ENCODE results near the gene SPATA46.
"Not testable (repeated sequence)": the region's sequence is repeated elsewhere in the genome, so short reads cannot be mapped to it uniquely, and the experiment has no call there.

The SPATA46 gene

GRCh38 chr1:162376691-162377090, at the start of gene SPATA46:
TSS of gene SPATA46 (minus strand) at chr1:162376854. CDS start at chr1:162376790, 64 bp downstream.
- no peak for DNase-seq

GRCh38 chr1:162422662-162423375, 46.2 kb upstream of the SPATA46 start:
- DNase-seq, result no peak

- no peak for DNase-seq
These were observed 44.9 kb upstream of the SPATA46 start for GRCh38 chr1:162421258-162422164.

- DNase-seq, result no peak
These were observed 43.5 kb upstream of the SPATA46 start for GRCh38 chr1:162420120-162420519.

- not testable (repeated sequence) for DNase-seq
These were observed 42.8 kb upstream of the SPATA46 start for GRCh38 chr1:162419450-162419931.

GRCh38 chr1:162418584-162418983, 41.9 kb upstream of the SPATA46 start:
- DNase-seq, result not testable (repeated sequence)

GRCh38 chr1:162417650-162418049, 41.0 kb upstream of the SPATA46 start:
- DNase-seq, result no peak

GRCh38 chr1:162416909-162417308, 40.3 kb upstream of the SPATA46 start:
- DNase-seq, result no peak

- no peak for DNase-seq
These were observed 39.6 kb upstream of the SPATA46 start for GRCh38 chr1:162416215-162416614.

- no peak for DNase-seq
These were observed 35.3 kb upstream of the SPATA46 start, which contains the start of gene SH2D1B for GRCh38 chr1:162412002-162412401. TSS of gene SH2D1B (minus strand) at chr1:162412136. CDS start at chr1:162412016, 120 bp downstream.

- DNase-seq, result no peak
These were observed 30.9 kb upstream of the SPATA46 start for GRCh38 chr1:162407539-162407938.

- no peak for DNase-seq
These were observed 30.2 kb upstream of the SPATA46 start for GRCh38 chr1:162406811-162407210.

GRCh38 chr1:162405800-162406199, 29.1 kb upstream of the SPATA46 start:
- no peak for DNase-seq

GRCh38 chr1:162404550-162405160, 28.0 kb upstream of the SPATA46 start:
- DNase-seq, result no peak

- DNase-seq, result no peak
These were observed 24.2 kb upstream of the SPATA46 start for GRCh38 chr1:162400790-162401355.

- no peak for DNase-seq
These were observed 22.4 kb upstream of the SPATA46 start for GRCh38 chr1:162398999-162399580.

- DNase-seq, result no peak
These were observed 21.4 kb upstream of the SPATA46 start for GRCh38 chr1:162397943-162398560.

- no peak for DNase-seq
These were observed 20.4 kb upstream of the SPATA46 start for GRCh38 chr1:162397039-162397448.

- no peak for DNase-seq
These were observed 19.7 kb upstream of the SPATA46 start for GRCh38 chr1:162396201-162396906.

- DNase-seq, result no peak
These were observed 15.3 kb upstream of the SPATA46 start for GRCh38 chr1:162391790-162392563.
